NCI-H345 treated with DMSO at 0.1 percent for 48 hours (cell line): ENCODE measurements around the gene ZBED5.
A peak's percentile ranks its signal among the peaks of the same experiment; 100 is the strongest.

Experiments
- DNase-seq: peaks from one replicate; lab custom pipeline; 2025; ENCODE audit not compliant: unreplicated experiment; lab: John Stamatoyannopoulos, UW

The ZBED5 gene

GRCh38 chr11:10881892-10882291, 24.0 kb upstream of the ZBED5 start:
- no peak for DNase-seq

GRCh38 chr11:10878408-10879214, 20.8 kb upstream of the ZBED5 start:
- no peak for DNase-seq

- no peak for DNase-seq
These were observed 18.3 kb upstream of the ZBED5 start for GRCh38 chr11:10876158-10876557.

- DNase-seq: no peak
These were observed 17.7 kb upstream of the ZBED5 start for GRCh38 chr11:10875430-10876021.

- DNase-seq: no peak
These were observed 14.2 kb upstream of the ZBED5 start for GRCh38 chr11:10872097-10872496.

- DNase-seq: no peak
These were observed 10.5 kb upstream of the ZBED5 start for GRCh38 chr11:10868352-10868751.

- DNase-seq: no peak
These were observed 9.1 kb upstream of the ZBED5 start for GRCh38 chr11:10866893-10867331.

- DNase-seq: no peak
These were observed 8.0 kb upstream of the ZBED5 start for GRCh38 chr11:10865837-10866270.

- DNase-seq: no peak
These were observed 6.8 kb upstream of the ZBED5 start for GRCh38 chr11:10864688-10865087.

- no peak for DNase-seq
These were observed 4.6 kb upstream of the ZBED5 start for GRCh38 chr11:10862446-10862845.

GRCh38 chr11:10861799-10862198, 3.9 kb upstream of the ZBED5 start:
- DNase-seq: no peak

GRCh38 chr11:10861047-10861446, 3.2 kb upstream of the ZBED5 start:
- no peak for DNase-seq

- peak; percentile 84 for DNase-seq
These were observed 829 bp upstream of the ZBED5 start for GRCh38 chr11:10858439-10859325.

- DNase-seq: no peak
These were observed 469 bp downstream of the ZBED5 start for GRCh38 chr11:10857459-10857708.

GRCh38 chr11:10856689-10857458, 979 bp downstream of the ZBED5 start:
- no peak for DNase-seq

- DNase-seq: no peak
These were observed 2.6 kb downstream of the ZBED5 start for GRCh38 chr11:10855295-10855694.

GRCh38 chr11:10847960-10848860, 9.6 kb downstream of the ZBED5 start:
- no peak for DNase-seq

GRCh38 chr11:10846660-10847059, 11.2 kb downstream of the ZBED5 start:
- DNase-seq: no peak

- DNase-seq: no peak
These were observed 12.3 kb downstream of the ZBED5 start for GRCh38 chr11:10845589-10845988.

- no peak for DNase-seq
These were observed 13.1 kb downstream of the ZBED5 start for GRCh38 chr11:10844796-10845195.
